Stimulated activated naive CD8-positive, alpha-beta T cell treated with anti-CD3 and anti-CD28 coated beads, Interleukin-15, Interleukin-2, amounts not matched to agents 100 U/mL and 50 U/mL, for 24 hours (primary cell): ENCODE data around the gene TP53BP1.

Experiments
- ATAC-seq: fragments of 150-1000 bp; cut with Tn5 transposase; one replicate; pipeline ENCODE4 v1.10.0; 2021
- DNase-seq: peaks from one replicate; pipeline ENCODE4 v3.0.0; 2021

The TP53BP1 gene

GRCh38 chr15:43487271-43487895 is 5.6 kb downstream of the TP53BP1 start:
- no peak for DNase-seq
- ATAC-seq = no peak

GRCh38 chr15:43484455-43484854 is 8.5 kb downstream of the TP53BP1 start:
- ATAC-seq (no peak), DNase-seq (no peak)

GRCh38 chr15:43483297-43484128 is 9.4 kb downstream of the TP53BP1 start:
- ATAC-seq (no peak), DNase-seq (no peak)

GRCh38 chr15:43473885-43474284 is 19.1 kb downstream of the TP53BP1 start:
- ATAC-seq (no peak), DNase-seq (no peak)

- ATAC-seq (no peak), DNase-seq (no peak)
Observed at GRCh38 chr15:43471975-43472374, 21.0 kb downstream of the TP53BP1 start.

GRCh38 chr15:43469867-43470266 is 23.1 kb downstream of the TP53BP1 start:
- DNase-seq (no peak), ATAC-seq (peak; percentile 43)

GRCh38 chr15:43465100-43465499 is 27.9 kb downstream of the TP53BP1 start:
- DNase-seq = no peak
- ATAC-seq = no peak

- DNase-seq = no peak
- ATAC-seq = no peak
Observed at GRCh38 chr15:43463998-43464397, 29.0 kb downstream of the TP53BP1 start.

GRCh38 chr15:43463507-43463906 is 29.4 kb downstream of the TP53BP1 start:
- ATAC-seq = no peak
- DNase-seq = no peak

GRCh38 chr15:43449981-43450380 is 43.0 kb downstream of the TP53BP1 start:
- ATAC-seq = no peak

GRCh38 chr15:43446344-43446743 is 46.6 kb downstream of the TP53BP1 start:
- DNase-seq (no peak), ATAC-seq (no peak)

More at GRCh38 chr15:43449981-43450380, 43.0 kb downstream of the TP53BP1 start:
- no peak for DNase-seq

- ATAC-seq (peak; percentile 70), DNase-seq (no peak)
Observed at GRCh38 chr15:43441316-43441715, 51.6 kb downstream of the TP53BP1 start.

GRCh38 chr15:43440721-43441281 is 52.2 kb downstream of the TP53BP1 start:
- ATAC-seq (peak; percentile 93), DNase-seq (peak; percentile 21)

GRCh38 chr15:43439268-43439667 is 53.7 kb downstream of the TP53BP1 start:
- no peak for ATAC-seq
- no peak for DNase-seq

GRCh38 chr15:43436395-43436794 is 56.6 kb downstream of the TP53BP1 start:
- DNase-seq (no peak), ATAC-seq (no peak)

GRCh38 chr15:43434446-43434845 is 58.5 kb downstream of the TP53BP1 start:
- DNase-seq (no peak), ATAC-seq (no peak)

- ATAC-seq = no peak
Observed at GRCh38 chr15:43433661-43434303, 59.2 kb downstream of the TP53BP1 start.

GRCh38 chr15:43433165-43433564 is 59.8 kb downstream of the TP53BP1 start:
- DNase-seq = no peak
- no peak for ATAC-seq

More at GRCh38 chr15:43433661-43434303, 59.2 kb downstream of the TP53BP1 start:
- DNase-seq = no peak

GRCh38 chr15:43429687-43430086 is 63.3 kb downstream of the TP53BP1 start:
- ATAC-seq (no peak), DNase-seq (no peak)

- no peak for DNase-seq
Observed at GRCh38 chr15:43423793-43424192, 69.2 kb downstream of the TP53BP1 start.

GRCh38 chr15:43420876-43421275 is 72.1 kb downstream of the TP53BP1 start:
- DNase-seq (no peak), ATAC-seq (no peak)

More at GRCh38 chr15:43423793-43424192, 69.2 kb downstream of the TP53BP1 start:
- ATAC-seq = no peak

GRCh38 chr15:43420435-43420834 is 72.5 kb downstream of the TP53BP1 start:
- no peak for DNase-seq
- no peak for ATAC-seq

GRCh38 chr15:43414196-43414595 is 78.8 kb downstream of the TP53BP1 start:
- ATAC-seq = no peak
- no peak for DNase-seq
